NB4 (cell line): ENCODE results near the gene FHIT.

Experiments used
- CTCF ChIP-seq: IDR thresholded peaks from one replicate; pipeline ENCODE4 v1.5.1; 2012; ENCODE audit warnings: low read depth, low read length
- MAX ChIP-seq: IDR thresholded peaks from 2 replicates; pipeline ENCODE4 v1.6.1; 2011; ENCODE audit warnings: low read depth, low read length
- MYC ChIP-seq: IDR thresholded peaks from 2 replicates; pipeline ENCODE4 v1.6.1; 2011; ENCODE audit warnings: low read depth, low read length
- POLR2A ChIP-seq: IDR thresholded peaks from 2 replicates; pipeline ENCODE4 v1.6.1; 2011; ENCODE audit warnings: mild to moderate bottlenecking; ENCODE audit not compliant: insufficient read length; ENCODE audit errors: extremely low read depth

GRCh38 chr3:61181874-61182273, 69.4 kb downstream of the FHIT start:
- TF ChIP-seq POLR2A (no peak), CTCF (no peak), MAX (no peak), MYC (no peak)
